ENCODE data around the gene EGFR. TPM values are rescaled to one million over a fixed set of nuclear protein-coding genes. Genes with fewer than 3 reads are reported as not detected.

EGFR gene
- total RNA-seq, 2 donors from 2014 or later = 21.1 to 22.5 TPM

DNA sequence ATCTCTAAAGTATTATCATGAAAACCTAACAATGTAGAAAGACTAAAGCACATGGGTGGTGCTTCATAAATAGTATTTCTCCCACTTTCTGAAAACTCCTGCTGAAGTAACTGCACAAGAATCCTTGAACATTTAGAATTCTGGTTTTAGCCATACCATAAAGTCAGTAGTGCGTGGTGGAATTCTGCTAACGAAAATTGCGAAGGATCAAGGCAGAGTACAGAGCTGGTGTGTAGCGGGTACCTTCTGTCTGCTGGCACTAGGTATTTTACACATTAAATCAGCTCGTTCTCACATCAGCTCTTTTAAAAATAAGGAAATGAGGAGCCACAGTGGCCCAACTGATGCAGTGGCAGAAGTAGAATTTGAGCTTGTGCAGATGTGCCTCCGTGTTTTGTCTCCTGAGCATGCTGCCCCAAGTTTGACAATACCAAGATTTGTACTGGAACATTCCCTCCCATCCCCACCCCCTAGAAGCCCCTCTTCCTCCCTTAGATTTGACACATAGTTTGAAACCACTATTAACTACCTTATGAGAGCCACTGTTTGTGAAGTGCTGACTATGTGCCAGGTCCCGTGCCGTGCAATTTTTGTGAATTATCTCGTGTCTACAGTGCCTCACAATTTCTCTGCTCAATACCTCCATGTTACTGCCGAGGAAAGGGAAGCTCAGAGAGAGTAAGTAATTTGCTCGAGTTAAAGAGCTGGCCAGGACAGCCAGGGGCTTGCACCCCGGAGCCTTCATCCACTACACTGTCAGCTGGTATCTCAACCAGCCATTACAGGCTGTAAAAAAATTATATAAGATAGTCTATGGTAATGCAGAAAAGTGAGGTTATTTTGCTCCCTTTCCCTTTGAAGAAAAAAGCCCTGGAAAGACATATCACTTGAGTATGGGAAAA lies 66.9 kb downstream of the EGFR start:
- DNase-seq (ENCODE audit: low spot score) = no peak
- Histone ChIP-seq H3K9me3 (no peaks in the 10 kb centered on the region), H3K36me3 (no peaks in the 10 kb centered on the region), H3K4me1 (peaks cover 0 to 38% of the 10 kb centered on the region in 2 donors), H3K4me3 (no peak overlapping the region), H3K27me3 (no peaks in the 10 kb centered on the region), H3K27ac (peak overlapping the region; percentile 64 to 84)
- TF ChIP-seq, protein P1, sequence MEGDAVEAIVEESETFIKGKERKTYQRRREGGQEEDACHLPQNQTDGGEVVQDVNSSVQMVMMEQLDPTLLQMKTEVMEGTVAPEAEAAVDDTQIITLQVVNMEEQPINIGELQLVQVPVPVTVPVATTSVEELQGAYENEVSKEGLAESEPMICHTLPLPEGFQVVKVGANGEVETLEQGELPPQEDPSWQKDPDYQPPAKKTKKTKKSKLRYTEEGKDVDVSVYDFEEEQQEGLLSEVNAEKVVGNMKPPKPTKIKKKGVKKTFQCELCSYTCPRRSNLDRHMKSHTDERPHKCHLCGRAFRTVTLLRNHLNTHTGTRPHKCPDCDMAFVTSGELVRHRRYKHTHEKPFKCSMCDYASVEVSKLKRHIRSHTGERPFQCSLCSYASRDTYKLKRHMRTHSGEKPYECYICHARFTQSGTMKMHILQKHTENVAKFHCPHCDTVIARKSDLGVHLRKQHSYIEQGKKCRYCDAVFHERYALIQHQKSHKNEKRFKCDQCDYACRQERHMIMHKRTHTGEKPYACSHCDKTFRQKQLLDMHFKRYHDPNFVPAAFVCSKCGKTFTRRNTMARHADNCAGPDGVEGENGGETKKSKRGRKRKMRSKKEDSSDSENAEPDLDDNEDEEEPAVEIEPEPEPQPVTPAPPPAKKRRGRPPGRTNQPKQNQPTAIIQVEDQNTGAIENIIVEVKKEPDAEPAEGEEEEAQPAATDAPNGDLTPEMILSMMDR (IDR thresholded peaks at IDR 0.05) = no peak

DNA sequence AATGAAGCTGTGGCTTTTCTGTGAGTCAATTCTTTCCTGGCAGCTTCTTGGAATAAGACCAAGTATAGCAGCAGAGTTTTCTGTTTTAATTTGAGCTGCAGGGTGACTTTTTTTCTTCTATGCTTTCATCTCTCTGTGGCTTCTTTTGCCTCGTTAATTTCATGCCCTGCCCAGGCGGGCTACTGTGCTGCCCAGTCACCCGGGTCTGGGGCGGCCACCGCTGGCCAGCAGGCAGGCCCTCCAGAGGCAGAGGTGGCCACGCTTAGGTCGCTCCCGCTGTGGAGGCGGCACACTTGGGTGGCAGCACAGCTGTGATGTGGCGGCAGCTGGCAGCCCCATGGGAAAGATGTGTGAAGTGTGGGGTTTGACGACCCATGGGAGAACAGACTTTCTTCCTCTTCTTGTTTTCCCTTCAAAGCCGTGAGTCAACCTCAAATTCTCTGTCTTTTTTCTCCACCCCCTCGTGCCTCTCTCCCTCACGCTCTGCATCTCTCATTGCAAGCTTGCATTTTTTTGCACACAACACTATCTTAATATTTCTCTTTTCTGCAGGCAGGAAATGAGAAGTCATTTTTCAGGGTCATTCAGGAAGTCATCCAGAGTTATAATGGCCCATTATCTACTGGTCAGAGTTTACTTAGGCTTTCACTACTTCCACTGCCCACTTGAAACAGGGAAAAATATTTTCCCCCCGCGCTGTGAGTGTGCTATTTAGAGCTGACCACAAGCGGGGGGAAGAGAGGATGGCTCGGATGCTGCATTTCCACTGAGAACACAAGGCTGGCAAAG lies 67.8 kb downstream of the EGFR start:
- TF ChIP-seq, protein P1 (IDR thresholded peaks at IDR 0.05) = no peak
- Histone ChIP-seq H3K9me3 (no peaks in the 10 kb centered on the region), H3K4me1 (peaks cover 0 to 37% of the 10 kb centered on the region in 2 donors), H3K27me3 (no peaks in the 10 kb centered on the region), H3K27ac (peak overlapping the region; percentile 64 to 84), H3K36me3 (no peaks in the 10 kb centered on the region), H3K4me3 (peak overlapping the region in 1 of 2 donors; percentile 17)
- DNase-seq (ENCODE audit: low spot score) = no peak

DNA sequence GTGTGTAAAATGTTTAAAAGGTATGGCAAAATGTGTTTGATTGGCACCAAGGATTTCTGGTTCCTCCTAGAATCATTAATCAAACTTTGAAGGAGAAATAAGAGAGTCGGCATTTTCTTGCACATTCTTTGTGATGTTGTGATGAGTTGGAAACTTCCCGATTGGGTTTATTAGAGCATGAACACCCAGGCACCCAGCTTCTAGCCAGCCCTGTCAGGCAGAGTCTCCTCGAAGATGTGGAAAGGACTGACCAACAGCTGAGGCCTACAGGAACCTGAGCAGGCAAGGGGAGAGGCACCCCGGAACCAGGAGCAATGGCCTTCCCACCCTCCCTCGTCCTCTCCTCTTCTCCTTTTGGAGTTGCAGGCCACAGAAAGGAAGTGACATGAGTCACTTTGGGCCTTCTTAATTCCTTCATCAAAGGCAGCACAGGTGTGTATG lies 68.7 kb downstream of the EGFR start:
- H3K4me3 ChIP-seq = no peak overlapping the region
- no peak for DNase-seq (ENCODE audit: low spot score)
- peak overlapping the region in 1 of 2 donors; percentile 84 for H3K27ac ChIP-seq
- TF ChIP-seq, protein P1 (IDR thresholded peaks at IDR 0.05) = no peak
- H3K9me3 ChIP-seq = no peaks in the 10 kb centered on the region
- H3K4me1 ChIP-seq = peaks cover 0 to 40% of the 10 kb centered on the region in 2 donors
- no peaks in the 10 kb centered on the region for H3K27me3 ChIP-seq
- H3K36me3 ChIP-seq = no peaks in the 10 kb centered on the region

DNA sequence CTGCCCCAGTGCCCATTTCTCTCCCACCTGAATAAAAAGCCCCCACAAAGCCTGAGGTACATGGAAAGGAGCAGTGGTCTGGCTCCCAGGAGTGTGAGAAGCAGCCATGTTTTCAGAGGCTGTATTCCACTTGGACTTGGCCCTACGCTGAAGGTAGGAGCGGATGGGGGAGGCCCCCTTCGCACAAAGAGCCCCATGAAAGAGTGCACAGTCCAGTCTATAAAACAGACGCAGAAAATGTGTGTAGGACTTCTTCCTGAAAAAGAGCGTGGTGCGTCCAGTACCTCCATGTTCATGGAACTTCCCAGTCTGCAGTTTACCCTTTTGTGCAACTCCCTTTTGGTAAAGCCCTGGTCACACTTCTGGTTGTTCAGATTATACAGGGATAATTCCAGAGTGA lies 69.3 kb downstream of the EGFR start:
- TF ChIP-seq, protein P1 (IDR thresholded peaks at IDR 0.05) = no peak
- Histone ChIP-seq H3K4me3 (no peak overlapping the region), H3K36me3 (no peaks in the 10 kb centered on the region), H3K27ac (peak overlapping the region in 1 of 2 donors; percentile 84), H3K9me3 (no peaks in the 10 kb centered on the region), H3K4me1 (peaks cover 0 to 46% of the 10 kb centered on the region in 2 donors), H3K27me3 (no peaks in the 10 kb centered on the region)
- DNase-seq (ENCODE audit: low spot score) = no peak

DNA sequence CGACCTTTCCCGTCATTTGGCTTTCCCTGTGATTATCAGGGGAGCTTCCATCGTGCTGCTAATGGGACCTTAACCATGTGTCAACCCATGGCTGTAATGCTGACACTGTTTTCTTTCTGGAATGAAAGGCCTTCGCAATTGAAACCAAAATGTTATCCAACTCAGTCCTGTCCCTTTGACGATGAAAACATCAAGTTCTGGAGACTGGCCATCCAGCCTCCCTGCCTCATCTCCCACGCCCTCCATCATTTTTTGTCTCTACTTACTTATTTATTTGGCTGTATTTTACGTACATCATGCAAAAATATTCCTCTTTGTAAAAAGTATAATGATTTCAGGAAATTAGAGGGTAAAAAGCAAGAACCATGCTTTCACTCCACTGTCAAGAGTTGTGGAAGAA lies 69.8 kb downstream of the EGFR start:
- H3K4me1 ChIP-seq = peaks cover 0 to 51% of the 10 kb centered on the region in 2 donors
- H3K27ac ChIP-seq = no peak overlapping the region

More for the DNA sequence above, 69.8 kb downstream of the EGFR start:
- no peaks in the 10 kb centered on the region for H3K27me3 ChIP-seq
- TF ChIP-seq, protein P1 (IDR thresholded peaks at IDR 0.05) = no peak
- no peaks in the 10 kb centered on the region for H3K36me3 ChIP-seq
- no peak overlapping the region for H3K4me3 ChIP-seq
- DNase-seq (ENCODE audit: low spot score) = no peak
- H3K9me3 ChIP-seq = no peaks in the 10 kb centered on the region
